Stimulated activated CD4-positive, alpha-beta T cell treated with anti-CD3 and anti-CD28 coated beads, TNF-alpha, amount 100 ng/mL, for 4 hours (primary cell): ENCODE data around the gene OCLN.
A peak's percentile ranks its signal among the peaks of the same experiment; 100 is the strongest.
"Not testable (repeated sequence)": the region's sequence is repeated elsewhere in the genome, so short reads cannot be mapped to it uniquely, and the experiment has no call there.

Experiments used
- DNase-seq, 3 experiments: peaks; one replicate each; pipeline ENCODE4 v3.0.0-alpha.2; 2020; ENCODE audit warnings: low read depth in 3 of 3

The OCLN gene

GRCh38 chr5:69492391-69492922, at the start of gene OCLN:
OCLN (plus strand) TSS chr5:69492790; CDS start chr5:69504245, 11,455 bp downstream.
- DNase-seq = peak in 1 of 3 experiments; percentile 4

GRCh38 chr5:69444127-69444754, 48.3 kb upstream of the OCLN start:
- no peak for DNase-seq

GRCh38 chr5:69449511-69449910, 43.1 kb upstream of the OCLN start:
- no peak for DNase-seq

GRCh38 chr5:69450116-69450515, 42.5 kb upstream of the OCLN start:
- no peak for DNase-seq

- DNase-seq = not testable (repeated sequence)
These were observed 42.1 kb upstream of the OCLN start for GRCh38 chr5:69450527-69450926.

- no peak for DNase-seq
These were observed 40.5 kb upstream of the OCLN start for GRCh38 chr5:69451941-69452647.

- not testable (repeated sequence) for DNase-seq
These were observed 39.1 kb upstream of the OCLN start for GRCh38 chr5:69453487-69453886.

GRCh38 chr5:69454460-69455249, 37.9 kb upstream of the OCLN start:
- no peak for DNase-seq

GRCh38 chr5:69455428-69455988, 37.1 kb upstream of the OCLN start:
- DNase-seq = not testable (repeated sequence)

GRCh38 chr5:69462170-69462569, 30.4 kb upstream of the OCLN start:
- no peak for DNase-seq

GRCh38 chr5:69466375-69466774, 26.2 kb upstream of the OCLN start:
- not testable (repeated sequence) for DNase-seq

- no peak for DNase-seq
These were observed 25.0 kb upstream of the OCLN start for GRCh38 chr5:69467442-69468225.

GRCh38 chr5:69468631-69469030, 24.0 kb upstream of the OCLN start:
- DNase-seq = no peak

GRCh38 chr5:69471516-69471915, 21.1 kb upstream of the OCLN start:
- DNase-seq = not testable (repeated sequence)

- DNase-seq = not testable (repeated sequence)
These were observed 20.0 kb upstream of the OCLN start for GRCh38 chr5:69472535-69473143.

GRCh38 chr5:69477170-69477569, 15.4 kb upstream of the OCLN start:
- no peak for DNase-seq

GRCh38 chr5:69478296-69478695, 14.3 kb upstream of the OCLN start:
- not testable (repeated sequence) for DNase-seq

GRCh38 chr5:69484891-69485290, 7.7 kb upstream of the OCLN start:
- DNase-seq = no peak

GRCh38 chr5:69485471-69485870, 7.1 kb upstream of the OCLN start:
- DNase-seq = no peak

- no peak for DNase-seq
These were observed 3.3 kb upstream of the OCLN start for GRCh38 chr5:69489246-69489645.

- no peak for DNase-seq
These were observed 1.6 kb upstream of the OCLN start for GRCh38 chr5:69491027-69491426.
